ENCODE data around the gene ARID1B.

DNA sequence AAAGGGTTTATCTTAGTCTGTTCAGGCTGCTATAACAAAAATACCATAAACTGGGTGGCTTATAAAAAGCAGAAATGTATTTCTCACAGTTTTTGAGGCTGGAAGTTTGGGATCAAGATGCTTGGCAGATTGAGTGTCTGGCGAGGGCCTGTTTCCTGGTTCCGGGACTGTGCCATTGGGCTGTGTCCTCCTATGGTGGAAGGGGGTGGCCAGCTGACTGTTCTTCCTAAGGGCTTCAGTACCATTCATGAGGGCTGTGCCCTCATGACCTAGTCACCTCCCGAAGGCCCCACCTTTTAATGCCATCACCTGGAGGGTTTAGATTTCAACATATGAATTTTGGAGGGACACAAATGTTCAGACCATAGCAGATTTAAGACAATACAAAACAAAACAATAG, 91.2 kb downstream of the ARID1B start:
- TF ChIP-seq SIN3A (IDR thresholded peaks at IDR 0.05; ENCODE audit: low read depth, low read length) (no peak), EED (IDR thresholded peaks at IDR 0.05; ENCODE audit: low read depth) (no peak), SRF (IDR thresholded peaks at IDR 0.05; ENCODE audit: low read depth in 2 of 2, low read length in 2 of 2) (no peak), POLR2A (IDR thresholded peaks at IDR 0.05; ENCODE audit: low read depth, low read length) (no peak), YY1 (IDR thresholded peaks at IDR 0.05; ENCODE audit: low read depth, low read length) (no peak), FOS (IDR thresholded peaks at IDR 0.05; ENCODE audit: borderline replicate concordance, extremely low read depth, insufficient read length) (no peak), SREBF2 (IDR thresholded peaks at IDR 0.05; ENCODE audit: low read length) (no peak), NFYA (IDR thresholded peaks at IDR 0.05; ENCODE audit: borderline replicate concordance, low read depth, low read length) (no peak), ZNF274 (IDR thresholded peaks at IDR 0.05; ENCODE audit: insufficient read depth, insufficient read length) (no peak)
- TF ChIP-seq, protein P1, sequence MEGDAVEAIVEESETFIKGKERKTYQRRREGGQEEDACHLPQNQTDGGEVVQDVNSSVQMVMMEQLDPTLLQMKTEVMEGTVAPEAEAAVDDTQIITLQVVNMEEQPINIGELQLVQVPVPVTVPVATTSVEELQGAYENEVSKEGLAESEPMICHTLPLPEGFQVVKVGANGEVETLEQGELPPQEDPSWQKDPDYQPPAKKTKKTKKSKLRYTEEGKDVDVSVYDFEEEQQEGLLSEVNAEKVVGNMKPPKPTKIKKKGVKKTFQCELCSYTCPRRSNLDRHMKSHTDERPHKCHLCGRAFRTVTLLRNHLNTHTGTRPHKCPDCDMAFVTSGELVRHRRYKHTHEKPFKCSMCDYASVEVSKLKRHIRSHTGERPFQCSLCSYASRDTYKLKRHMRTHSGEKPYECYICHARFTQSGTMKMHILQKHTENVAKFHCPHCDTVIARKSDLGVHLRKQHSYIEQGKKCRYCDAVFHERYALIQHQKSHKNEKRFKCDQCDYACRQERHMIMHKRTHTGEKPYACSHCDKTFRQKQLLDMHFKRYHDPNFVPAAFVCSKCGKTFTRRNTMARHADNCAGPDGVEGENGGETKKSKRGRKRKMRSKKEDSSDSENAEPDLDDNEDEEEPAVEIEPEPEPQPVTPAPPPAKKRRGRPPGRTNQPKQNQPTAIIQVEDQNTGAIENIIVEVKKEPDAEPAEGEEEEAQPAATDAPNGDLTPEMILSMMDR (IDR thresholded peaks at IDR 0.05 in 2 of 3, conservative IDR thresholded peaks at IDR 0.05 in 1 of 3; ENCODE audit: control insufficient read depth in 2 of 3, extremely low read depth in 1 of 3, insufficient read depth in 1 of 3, low read depth in 3 of 3, low read length in 3 of 3): no peak
- TF ChIP-seq, protein P2, sequence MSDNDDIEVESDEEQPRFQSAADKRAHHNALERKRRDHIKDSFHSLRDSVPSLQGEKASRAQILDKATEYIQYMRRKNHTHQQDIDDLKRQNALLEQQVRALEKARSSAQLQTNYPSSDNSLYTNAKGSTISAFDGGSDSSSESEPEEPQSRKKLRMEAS (IDR thresholded peaks at IDR 0.05; ENCODE audit: low read depth, low read length): no peak
- TF ChIP-seq, protein P3, sequence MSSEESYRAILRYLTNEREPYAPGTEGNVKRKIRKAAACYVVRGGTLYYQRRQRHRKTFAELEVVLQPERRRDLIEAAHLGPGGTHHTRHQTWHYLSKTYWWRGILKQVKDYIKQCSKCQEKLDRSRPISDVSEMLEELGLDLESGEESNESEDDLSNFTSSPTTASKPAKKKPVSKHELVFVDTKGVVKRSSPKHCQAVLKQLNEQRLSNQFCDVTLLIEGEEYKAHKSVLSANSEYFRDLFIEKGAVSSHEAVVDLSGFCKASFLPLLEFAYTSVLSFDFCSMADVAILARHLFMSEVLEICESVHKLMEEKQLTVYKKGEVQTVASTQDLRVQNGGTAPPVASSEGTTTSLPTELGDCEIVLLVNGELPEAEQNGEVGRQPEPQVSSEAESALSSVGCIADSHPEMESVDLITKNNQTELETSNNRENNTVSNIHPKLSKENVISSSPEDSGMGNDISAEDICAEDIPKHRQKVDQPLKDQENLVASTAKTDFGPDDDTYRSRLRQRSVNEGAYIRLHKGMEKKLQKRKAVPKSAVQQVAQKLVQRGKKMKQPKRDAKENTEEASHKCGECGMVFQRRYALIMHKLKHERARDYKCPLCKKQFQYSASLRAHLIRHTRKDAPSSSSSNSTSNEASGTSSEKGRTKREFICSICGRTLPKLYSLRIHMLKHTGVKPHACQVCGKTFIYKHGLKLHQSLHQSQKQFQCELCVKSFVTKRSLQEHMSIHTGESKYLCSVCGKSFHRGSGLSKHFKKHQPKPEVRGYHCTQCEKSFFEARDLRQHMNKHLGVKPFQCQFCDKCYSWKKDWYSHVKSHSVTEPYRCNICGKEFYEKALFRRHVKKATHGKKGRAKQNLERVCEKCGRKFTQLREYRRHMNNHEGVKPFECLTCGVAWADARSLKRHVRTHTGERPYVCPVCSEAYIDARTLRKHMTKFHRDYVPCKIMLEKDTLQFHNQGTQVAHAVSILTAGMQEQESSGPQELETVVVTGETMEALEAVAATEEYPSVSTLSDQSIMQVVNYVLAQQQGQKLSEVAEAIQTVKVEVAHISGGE (CRISPR knock-in tag; IDR thresholded peaks at IDR 0.05): no peak

All from GM12878 (cell line).